Measurements from ENCODE around the gene RAG1.

DNA sequence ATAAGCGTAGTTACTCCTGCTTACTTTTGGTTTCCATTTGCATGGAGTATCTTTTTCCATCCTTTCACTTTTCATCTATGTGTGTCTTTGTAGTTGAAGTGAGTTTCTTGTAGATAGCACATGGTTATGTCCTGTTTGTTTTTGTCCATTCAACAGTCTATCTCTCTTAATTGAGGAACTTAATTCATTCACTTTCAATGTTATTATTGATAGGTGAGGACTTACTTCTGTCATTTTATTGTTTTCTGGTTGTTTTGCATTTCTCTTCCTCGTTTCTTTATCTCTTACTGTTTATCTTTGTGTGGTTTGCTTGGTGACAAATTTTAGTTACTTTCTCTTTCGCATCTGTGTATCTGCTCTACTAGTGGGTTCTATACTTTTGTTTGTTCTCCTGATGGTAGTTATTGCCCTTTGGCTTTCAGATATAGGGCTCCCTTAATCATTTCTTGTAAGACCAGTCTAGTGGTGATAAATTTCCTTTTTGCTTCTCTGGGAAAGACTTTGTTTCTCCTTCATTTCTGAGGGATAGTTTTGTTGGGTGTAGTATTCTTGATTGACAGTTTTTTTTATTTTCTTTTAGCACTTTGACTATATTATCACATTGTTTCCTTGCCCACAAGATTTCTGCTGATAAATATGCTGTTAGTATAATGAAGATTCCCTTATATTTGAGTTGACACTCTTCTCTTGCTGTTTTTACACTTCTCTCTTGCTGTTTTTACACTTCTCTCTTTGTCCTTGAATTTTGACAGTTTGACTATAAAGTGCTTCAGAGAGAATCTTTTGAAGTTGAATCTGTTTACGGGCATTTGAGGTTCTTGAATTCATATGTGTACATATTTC is 9.0 kb upstream of the RAG1 start:
- TF ChIP-seq POLR2AphosphoS5 (IDR thresholded peaks at IDR 0.05; ENCODE audit: low read depth, low read length) = no peak
- TF ChIP-seq POLR2A (IDR thresholded peaks at IDR 0.05; ENCODE audit: low read depth, low read length) = no peak
